ENCODE data around the gene PALMD.

PALMD gene

DNA sequence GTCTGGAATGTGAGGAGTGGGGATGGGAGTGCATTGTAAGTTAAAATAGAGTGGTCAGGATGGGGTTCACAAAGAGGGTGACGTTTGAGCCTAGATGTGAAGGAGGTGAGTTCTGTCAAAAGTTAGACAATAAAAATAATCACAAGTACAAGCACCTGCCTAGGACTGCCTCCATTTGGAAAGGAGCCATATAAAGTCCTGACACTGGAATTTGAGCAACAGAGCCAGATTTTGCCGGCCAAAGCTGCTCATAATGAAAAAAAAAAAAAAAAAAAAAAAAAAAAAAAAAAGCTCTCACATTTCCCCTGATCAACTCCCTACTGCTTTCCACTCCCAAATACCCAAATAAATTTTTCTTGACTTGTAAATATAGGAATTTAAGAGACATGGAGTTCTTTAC lies 4.1 kb downstream of the PALMD start:
- Histone ChIP-seq H3K9me3 (ENCODE audit: control insufficient read depth, low read length) (no peaks in the 10 kb centered on the region), H3K27me3 (ENCODE audit: control insufficient read depth, insufficient read depth, low read length) (no peaks in the 10 kb centered on the region), H3K4me3 (ENCODE audit: low read length) (no peak overlapping the region), H3K9ac (ENCODE audit: low read length) (no peak overlapping the region), H3K36me3 (ENCODE audit: control insufficient read depth, insufficient read depth, low read length) (no peaks in the 10 kb centered on the region), H3K4me1 (ENCODE audit: control insufficient read depth, insufficient read depth, low read length) (peaks cover 13% of the 10 kb centered on the region)

DNA sequence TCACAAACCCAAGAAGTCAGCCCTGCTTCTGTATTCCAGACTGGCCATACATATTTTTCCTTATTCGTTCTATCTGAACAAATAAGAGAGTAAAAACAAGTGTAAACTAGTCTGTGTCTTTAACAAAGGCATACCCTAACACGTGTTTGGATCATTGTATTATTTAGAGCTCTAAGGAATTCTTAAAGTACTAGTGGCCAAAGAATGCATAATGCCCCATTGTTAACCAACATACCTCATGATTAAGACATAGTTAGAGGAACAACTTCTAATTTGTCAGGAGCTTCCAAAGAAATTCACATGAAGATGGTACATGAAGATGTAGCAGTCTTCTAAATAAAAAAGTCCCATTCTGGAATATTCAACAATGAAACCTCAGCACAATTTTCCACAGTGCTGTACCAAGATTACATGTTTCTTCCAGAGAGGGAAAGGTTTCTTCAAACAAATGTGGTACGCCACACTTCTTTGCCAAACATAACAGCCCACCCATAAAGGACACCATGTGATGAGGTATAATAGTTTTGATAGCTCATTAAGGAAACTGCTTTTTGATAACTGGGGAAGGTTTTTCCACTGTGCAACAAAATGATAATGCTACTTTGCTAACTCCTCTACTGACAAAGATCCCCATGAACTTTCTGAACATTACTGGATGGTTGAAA lies 5.0 kb downstream of the PALMD start:
- Histone ChIP-seq H3K27me3 (ENCODE audit: control insufficient read depth, insufficient read depth, low read length) (no peaks in the 10 kb centered on the region), H3K9me3 (ENCODE audit: control insufficient read depth, low read length) (no peaks in the 10 kb centered on the region), H3K36me3 (ENCODE audit: control insufficient read depth, insufficient read depth, low read length) (no peaks in the 10 kb centered on the region), H3K9ac (ENCODE audit: low read length) (no peak overlapping the region), H3K4me3 (ENCODE audit: low read length) (no peak overlapping the region), H3K4me1 (ENCODE audit: control insufficient read depth, insufficient read depth, low read length) (peaks cover 5% of the 10 kb centered on the region)

DNA sequence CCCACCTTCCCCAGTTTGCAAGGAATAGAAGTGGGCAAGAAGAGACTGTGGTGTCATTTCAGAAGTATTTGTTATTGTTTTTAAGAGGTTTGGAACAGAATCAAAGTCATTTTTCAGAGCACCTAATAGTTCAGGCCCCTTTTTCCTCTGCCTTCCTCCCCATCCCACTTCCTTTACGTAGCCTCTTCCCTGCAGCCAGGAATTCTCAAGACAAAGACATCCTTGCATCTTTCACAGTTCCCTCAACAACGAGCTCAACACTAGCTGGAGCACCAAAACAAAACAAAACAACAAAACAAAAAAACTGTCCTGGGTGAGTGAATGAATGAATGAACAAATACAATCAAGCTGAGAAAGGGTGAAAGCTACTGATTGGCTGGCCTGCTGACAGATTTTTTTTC lies 7.0 kb downstream of the PALMD start:
- Histone ChIP-seq H3K9ac (ENCODE audit: low read length) (no peak overlapping the region), H3K4me1 (ENCODE audit: control insufficient read depth, insufficient read depth, low read length) (no peaks in the 10 kb centered on the region), H3K36me3 (ENCODE audit: control insufficient read depth, insufficient read depth, low read length) (no peaks in the 10 kb centered on the region), H3K27me3 (ENCODE audit: control insufficient read depth, insufficient read depth, low read length) (no peaks in the 10 kb centered on the region), H3K4me3 (ENCODE audit: low read length) (no peak overlapping the region), H3K9me3 (ENCODE audit: control insufficient read depth, low read length) (no peaks in the 10 kb centered on the region)

DNA sequence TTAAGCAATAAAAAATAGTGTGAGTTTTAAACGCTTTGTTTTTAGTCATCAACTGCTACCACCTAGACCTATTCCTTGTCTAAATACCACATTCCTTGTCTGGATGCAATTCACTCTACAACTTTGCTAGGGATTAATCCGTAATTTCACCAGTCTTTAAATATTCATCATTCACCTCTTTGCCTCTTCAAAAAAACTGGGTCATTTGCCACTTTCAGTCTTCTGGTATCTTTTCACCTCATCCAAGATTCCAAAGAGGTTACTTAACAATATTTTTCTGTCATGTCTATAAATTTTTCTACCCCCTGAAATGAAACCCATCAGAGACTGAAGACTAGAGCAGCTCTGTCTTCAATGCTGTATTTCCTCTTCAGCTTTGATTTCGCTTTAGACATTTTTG lies 9.5 kb downstream of the PALMD start:
- Histone ChIP-seq H3K27me3 (ENCODE audit: control insufficient read depth, insufficient read depth, low read length) (no peaks in the 10 kb centered on the region), H3K4me1 (ENCODE audit: control insufficient read depth, insufficient read depth, low read length) (no peaks in the 10 kb centered on the region), H3K36me3 (ENCODE audit: control insufficient read depth, insufficient read depth, low read length) (no peaks in the 10 kb centered on the region), H3K9ac (ENCODE audit: low read length) (no peak overlapping the region), H3K9me3 (ENCODE audit: control insufficient read depth, low read length) (no peaks in the 10 kb centered on the region), H3K4me3 (ENCODE audit: low read length) (no peak overlapping the region)

DNA sequence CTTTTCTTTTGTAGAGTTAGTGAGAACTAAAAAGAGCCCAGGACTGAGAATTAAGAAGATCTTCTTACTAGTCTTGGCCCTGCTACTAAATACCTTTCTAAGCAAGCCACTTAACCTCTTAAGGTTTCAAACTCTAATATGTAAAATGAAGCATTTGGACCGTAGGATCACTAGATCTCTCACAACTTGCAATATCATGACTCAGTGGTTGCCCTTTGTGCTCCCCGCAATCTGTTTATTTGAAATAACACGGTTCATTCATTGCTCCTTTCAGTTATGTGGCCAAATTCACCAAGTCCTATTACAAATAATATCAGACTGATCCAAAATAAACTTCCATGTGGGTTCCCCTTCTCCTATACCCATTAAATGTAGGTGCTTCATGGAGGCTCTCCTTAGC lies 10.8 kb downstream of the PALMD start:
- no peak overlapping the region for H3K9ac ChIP-seq (ENCODE audit: low read length)
- H3K9me3 ChIP-seq (ENCODE audit: control insufficient read depth, low read length) = no peaks in the 10 kb centered on the region
- H3K36me3 ChIP-seq (ENCODE audit: control insufficient read depth, insufficient read depth, low read length) = no peaks in the 10 kb centered on the region
- no peak overlapping the region for H3K4me3 ChIP-seq (ENCODE audit: low read length)
- no peaks in the 10 kb centered on the region for H3K27me3 ChIP-seq (ENCODE audit: control insufficient read depth, insufficient read depth, low read length)
- H3K4me1 ChIP-seq (ENCODE audit: control insufficient read depth, insufficient read depth, low read length) = no peaks in the 10 kb centered on the region

DNA sequence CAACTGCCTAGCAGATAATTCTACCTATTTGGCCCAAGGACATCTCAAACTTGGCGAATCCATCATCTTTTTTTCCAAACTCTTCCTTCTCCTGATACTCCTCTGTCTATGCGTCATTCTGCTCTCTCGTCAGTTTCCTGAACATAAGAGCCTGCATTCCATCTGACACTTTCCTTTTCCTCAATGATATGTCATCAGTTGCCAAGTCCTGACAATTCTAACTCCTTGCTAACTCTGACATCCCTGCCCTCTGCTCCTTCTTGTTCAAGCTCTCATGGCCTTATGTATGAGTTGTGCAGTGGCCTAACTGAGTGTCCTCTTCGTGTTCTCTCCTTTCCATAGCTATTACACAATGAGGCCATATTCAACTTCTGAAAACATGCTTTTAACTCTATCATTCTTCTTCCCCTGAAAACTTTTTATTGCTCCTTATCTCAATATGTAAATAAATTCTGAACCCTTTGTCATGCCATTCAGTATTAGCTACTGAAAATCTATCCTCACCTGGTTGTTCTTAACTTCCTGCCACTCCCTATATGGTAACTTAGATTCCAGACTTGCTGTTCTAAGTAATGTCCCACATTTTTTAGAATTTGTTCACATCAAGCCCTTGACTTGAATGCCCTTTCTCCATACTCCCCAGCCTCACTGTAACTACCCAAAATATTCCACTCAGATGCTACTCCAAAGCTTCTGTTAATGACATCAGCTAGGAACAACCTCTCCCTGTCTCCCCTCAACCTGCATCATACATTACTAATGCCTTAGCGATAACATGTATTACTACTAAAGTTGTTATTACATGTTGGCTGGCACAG lies 11.5 kb downstream of the PALMD start:
- no peak overlapping the region for H3K9ac ChIP-seq (ENCODE audit: low read length)
- H3K4me1 ChIP-seq (ENCODE audit: control insufficient read depth, insufficient read depth, low read length) = no peaks in the 10 kb centered on the region
- no peaks in the 10 kb centered on the region for H3K9me3 ChIP-seq (ENCODE audit: control insufficient read depth, low read length)
- no peaks in the 10 kb centered on the region for H3K27me3 ChIP-seq (ENCODE audit: control insufficient read depth, insufficient read depth, low read length)
- H3K36me3 ChIP-seq (ENCODE audit: control insufficient read depth, insufficient read depth, low read length) = no peaks in the 10 kb centered on the region
- no peak overlapping the region for H3K4me3 ChIP-seq (ENCODE audit: low read length)

DNA sequence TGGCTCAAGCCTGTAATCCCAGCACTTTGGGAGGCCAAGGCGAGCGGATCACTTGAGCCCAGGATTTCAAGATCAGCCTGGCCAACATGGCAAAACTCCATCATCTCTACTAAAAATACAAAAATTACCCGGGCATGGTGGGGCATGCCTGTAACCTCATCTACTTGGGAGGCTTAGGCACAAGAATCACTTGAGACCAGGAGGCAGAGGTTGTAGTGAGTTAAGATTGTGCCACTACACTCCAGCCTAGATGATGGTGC lies 12.0 kb downstream of the PALMD start:
- Histone ChIP-seq H3K27me3 (ENCODE audit: control insufficient read depth, insufficient read depth, low read length) (no peaks in the 10 kb centered on the region), H3K4me3 (ENCODE audit: low read length) (no peak overlapping the region), H3K9me3 (ENCODE audit: control insufficient read depth, low read length) (no peaks in the 10 kb centered on the region), H3K36me3 (ENCODE audit: control insufficient read depth, insufficient read depth, low read length) (no peaks in the 10 kb centered on the region), H3K9ac (ENCODE audit: low read length) (no peak overlapping the region), H3K4me1 (ENCODE audit: control insufficient read depth, insufficient read depth, low read length) (no peaks in the 10 kb centered on the region)

DNA sequence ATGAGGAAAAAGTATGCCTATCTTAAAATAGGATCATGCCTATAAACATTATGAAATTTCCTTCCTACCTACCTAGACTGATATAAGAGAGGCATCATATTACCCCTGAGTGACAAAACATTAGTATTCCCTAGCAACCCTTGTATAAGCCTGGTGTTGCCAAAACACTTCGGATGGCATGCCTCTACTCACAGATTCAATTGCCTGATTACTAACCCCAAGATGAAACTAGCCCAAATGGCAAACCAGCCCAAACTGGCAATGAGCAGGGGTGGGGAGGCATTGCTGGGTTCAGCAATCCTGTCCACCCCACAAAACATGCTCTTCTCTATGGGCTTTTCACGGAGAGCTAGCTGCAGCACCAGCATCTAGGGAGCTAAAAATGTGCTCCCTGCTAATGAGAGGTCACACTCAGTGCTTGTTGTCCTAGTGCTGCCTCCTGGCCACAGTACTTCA lies 13.9 kb downstream of the PALMD start:
- Histone ChIP-seq H3K9me3 (ENCODE audit: control insufficient read depth, low read length) (no peaks in the 10 kb centered on the region), H3K4me3 (ENCODE audit: low read length) (no peak overlapping the region), H3K27me3 (ENCODE audit: control insufficient read depth, insufficient read depth, low read length) (no peaks in the 10 kb centered on the region), H3K9ac (ENCODE audit: low read length) (no peak overlapping the region), H3K4me1 (ENCODE audit: control insufficient read depth, insufficient read depth, low read length) (no peaks in the 10 kb centered on the region), H3K36me3 (ENCODE audit: control insufficient read depth, insufficient read depth, low read length) (no peaks in the 10 kb centered on the region)

DNA sequence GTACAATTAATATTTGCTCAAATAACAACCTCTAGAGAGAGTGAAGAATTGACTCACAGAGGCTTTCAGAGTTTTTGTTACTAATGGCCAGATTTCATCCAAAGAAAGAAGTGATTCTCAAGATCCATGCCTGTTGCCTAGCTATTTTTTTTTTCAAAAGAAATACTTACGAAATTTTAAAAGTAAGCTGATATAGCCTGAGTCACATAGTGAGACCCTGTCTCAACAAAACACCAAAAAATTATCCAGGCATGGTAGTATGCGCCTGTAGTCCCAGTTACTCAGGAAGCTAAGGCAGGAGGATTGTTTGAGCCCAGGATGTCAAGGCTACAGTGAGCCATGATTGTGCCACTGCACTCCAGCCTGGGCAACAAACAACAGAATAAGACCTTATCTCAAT lies 14.6 kb downstream of the PALMD start:
- Histone ChIP-seq H3K4me1 (ENCODE audit: control insufficient read depth, insufficient read depth, low read length) (no peaks in the 10 kb centered on the region), H3K36me3 (ENCODE audit: control insufficient read depth, insufficient read depth, low read length) (no peaks in the 10 kb centered on the region), H3K4me3 (ENCODE audit: low read length) (no peak overlapping the region), H3K9me3 (ENCODE audit: control insufficient read depth, low read length) (no peaks in the 10 kb centered on the region), H3K9ac (ENCODE audit: low read length) (no peak overlapping the region), H3K27me3 (ENCODE audit: control insufficient read depth, insufficient read depth, low read length) (no peaks in the 10 kb centered on the region)

DNA sequence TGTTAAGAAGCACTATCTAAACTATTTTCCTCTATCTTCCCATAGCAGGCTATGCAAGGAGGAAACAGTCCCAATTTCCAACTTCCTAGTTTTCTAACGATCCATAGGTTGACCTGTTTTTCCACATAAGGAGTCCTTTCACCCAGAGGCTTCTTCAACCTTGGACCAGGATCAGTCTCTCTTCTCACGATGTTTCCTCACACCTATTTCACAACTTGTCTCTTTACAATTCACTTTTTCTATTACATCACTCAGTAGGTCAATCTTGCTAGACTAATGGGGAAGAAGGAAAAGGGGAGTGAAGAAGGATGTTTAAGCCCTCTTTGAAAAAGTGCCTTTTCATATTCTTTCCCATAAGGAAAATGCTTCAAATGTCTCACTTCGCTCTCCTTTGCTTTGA lies 15.9 kb downstream of the PALMD start:
- Histone ChIP-seq H3K9ac (ENCODE audit: low read length) (no peak overlapping the region), H3K27me3 (ENCODE audit: control insufficient read depth, insufficient read depth, low read length) (no peaks in the 10 kb centered on the region), H3K4me3 (ENCODE audit: low read length) (no peak overlapping the region)

DNA sequence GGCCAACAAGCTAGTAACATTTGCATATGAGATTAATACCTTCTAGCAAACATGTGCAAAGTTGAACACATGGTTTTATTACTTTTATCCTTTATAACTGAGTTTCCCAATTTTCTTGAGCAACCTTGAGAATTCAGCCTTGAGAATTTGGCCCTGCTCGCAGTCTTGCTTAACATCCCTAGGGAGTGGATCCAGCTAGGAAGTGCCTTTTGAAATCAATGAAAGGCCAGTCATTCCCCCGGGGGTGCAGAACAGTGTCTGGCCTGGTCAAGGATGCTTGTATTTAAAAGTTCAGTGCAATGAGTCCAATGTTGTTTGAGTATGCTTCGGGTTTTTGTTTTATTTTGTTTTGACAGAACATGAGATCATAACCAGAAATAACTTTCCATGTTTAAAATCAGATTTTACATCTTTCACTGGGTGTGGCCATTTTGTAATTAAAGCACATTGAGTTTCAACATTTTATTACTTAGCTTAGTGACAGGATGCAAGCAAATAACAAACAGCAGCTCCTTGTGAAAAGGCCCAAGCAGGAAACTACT lies 16.7 kb downstream of the PALMD start:
- Histone ChIP-seq H3K4me1 (ENCODE audit: control insufficient read depth, insufficient read depth, low read length) (no peaks in the 10 kb centered on the region), H3K36me3 (ENCODE audit: control insufficient read depth, insufficient read depth, low read length) (no peaks in the 10 kb centered on the region), H3K9me3 (ENCODE audit: control insufficient read depth, low read length) (no peaks in the 10 kb centered on the region), H3K4me3 (ENCODE audit: low read length) (no peak overlapping the region), H3K9ac (ENCODE audit: low read length) (no peak overlapping the region), H3K27me3 (ENCODE audit: control insufficient read depth, insufficient read depth, low read length) (no peaks in the 10 kb centered on the region)

More for the DNA sequence above, 15.9 kb downstream of the PALMD start:
- Histone ChIP-seq H3K4me1 (ENCODE audit: control insufficient read depth, insufficient read depth, low read length) (no peaks in the 10 kb centered on the region), H3K36me3 (ENCODE audit: control insufficient read depth, insufficient read depth, low read length) (no peaks in the 10 kb centered on the region), H3K9me3 (ENCODE audit: control insufficient read depth, low read length) (no peaks in the 10 kb centered on the region)

DNA sequence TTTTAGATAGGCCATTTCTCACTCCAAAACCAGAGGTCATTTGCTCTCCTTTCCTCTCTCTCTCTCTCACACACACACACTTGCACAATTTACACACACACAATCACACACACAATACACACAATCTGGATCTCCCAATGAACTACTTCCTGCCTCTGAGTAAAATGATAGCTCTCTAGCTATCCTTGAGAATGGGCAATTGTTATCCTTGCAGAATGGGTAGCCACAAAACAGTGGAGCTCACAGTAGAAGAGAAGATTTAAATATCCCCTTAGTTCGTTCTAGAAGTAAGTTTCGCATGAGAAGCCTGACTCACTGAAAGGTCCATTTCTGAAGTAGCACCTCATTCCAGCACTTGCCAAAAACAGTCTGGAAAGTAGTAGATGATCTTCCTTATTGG lies 17.6 kb downstream of the PALMD start:
- no peak overlapping the region for H3K9ac ChIP-seq (ENCODE audit: low read length)
- no peak overlapping the region for H3K4me3 ChIP-seq (ENCODE audit: low read length)
- H3K36me3 ChIP-seq (ENCODE audit: control insufficient read depth, insufficient read depth, low read length) = no peaks in the 10 kb centered on the region
- H3K4me1 ChIP-seq (ENCODE audit: control insufficient read depth, insufficient read depth, low read length) = no peaks in the 10 kb centered on the region
- H3K27me3 ChIP-seq (ENCODE audit: control insufficient read depth, insufficient read depth, low read length) = no peaks in the 10 kb centered on the region
- H3K9me3 ChIP-seq (ENCODE audit: control insufficient read depth, low read length) = no peaks in the 10 kb centered on the region

Measured in mucosa of stomach (tissue), 1 donor.